MM.1S (cell line): ENCODE results near the gene IQGAP2.

Experiments
- DNase-seq: peaks from one replicate; pipeline ENCODE4 v3.0.0-alpha.2; 2015
- H2AFZ ChIP-seq: fragments of 300-600 bp; sonication (generic); 2 replicates; pipeline ENCODE4 v1.6.0; 2016; ENCODE audit warnings: antibody characterized with exemption, low read length
- H3F3A ChIP-seq: fragments of 300-600 bp; sonication (generic); 2 replicates; pipeline ENCODE4 v1.6.1; 2016; ENCODE audit warnings: mild to moderate bottlenecking, antibody characterized with exemption, low read length, moderate library complexity, mixed read lengths; ENCODE audit not compliant: insufficient read depth
- H3K27ac ChIP-seq: fragments of 300-600 bp; sonication (generic); 2 replicates; pipeline ENCODE4 v1.5.1; 2016; ENCODE audit warnings: mild to moderate bottlenecking, low read length
- H3K27me3 ChIP-seq: fragments of 300-600 bp; sonication (generic); replicated peaks from 2 replicates; pipeline ENCODE4 v1.6.0; 2016; ENCODE audit warnings: low read length; ENCODE audit not compliant: insufficient read depth
- H3K36me3 ChIP-seq: fragments of 300-600 bp; sonication (generic); replicated peaks from 2 replicates; pipeline ENCODE4 v1.6.1; 2016; ENCODE audit warnings: mild to moderate bottlenecking, low read length, mixed read lengths; ENCODE audit not compliant: insufficient read depth
- H3K4me1 ChIP-seq: fragments of 300-600 bp; sonication (generic); 2 replicates; pipeline ENCODE4 v1.6.1; 2016; ENCODE audit warnings: low read length, mixed read lengths
- H3K4me2 ChIP-seq: fragments of 300-600 bp; sonication (generic); 2 replicates; pipeline ENCODE4 v1.6.0; 2016; ENCODE audit warnings: low read depth, low read length
- H3K4me3 ChIP-seq: fragments of 300-600 bp; sonication (generic); 2 replicates; pipeline ENCODE4 v1.5.1; 2016; ENCODE audit warnings: low read length, mixed read lengths
- H3K79me2 ChIP-seq: fragments of 300-600 bp; sonication (generic); 2 replicates; pipeline ENCODE4 v1.6.1; 2016; ENCODE audit warnings: mixed run types, low read length, mixed read lengths
- H3K9ac ChIP-seq: fragments of 300-600 bp; sonication (generic); 2 replicates; pipeline ENCODE4 v1.6.1; 2016; ENCODE audit warnings: low read length, mixed read lengths
- H3K9me2 ChIP-seq: fragments of 300-600 bp; sonication (generic); replicated peaks from 2 replicates; pipeline ENCODE4 v1.6.1; 2016; ENCODE audit warnings: mild to moderate bottlenecking, low read length, mixed read lengths; ENCODE audit not compliant: insufficient read depth
- H3K9me3 ChIP-seq: fragments of 300-600 bp; sonication (generic); replicated peaks from 2 replicates; pipeline ENCODE4 v1.6.1; 2016; ENCODE audit warnings: mild to moderate bottlenecking, low read length, mixed read lengths; ENCODE audit not compliant: insufficient read depth
- H4K20me1 ChIP-seq: fragments of 300-600 bp; sonication (generic); 2 replicates; pipeline ENCODE4 v1.6.1; 2016; ENCODE audit warnings: mild to moderate bottlenecking, low read length, moderate library complexity, mixed read lengths; ENCODE audit not compliant: insufficient read depth
- EZH2 ChIP-seq: fragments of 300-600 bp; sonication (generic); optimal IDR thresholded peaks from 2 replicates; pipeline ENCODE3; 2017; ENCODE audit warnings: low read depth, mild to moderate bottlenecking, antibody characterized with exemption, low read length, mixed read lengths
- EZH2phosphoT487 ChIP-seq: fragments of 300-600 bp; sonication (generic); IDR thresholded peaks from 2 replicates; pipeline ENCODE4 v1.6.1; 2018; ENCODE audit warnings: antibody characterized with exemption, low read length
- TF ChIP-seq, protein P1 (sequence below): fragments of 300-600 bp; sonication (generic); IDR thresholded peaks from 2 replicates; pipeline ENCODE4 v1.5.1; 2016; ENCODE audit warnings: antibody characterized with exemption, low read length, mixed read lengths

The IQGAP2 gene

DNA sequence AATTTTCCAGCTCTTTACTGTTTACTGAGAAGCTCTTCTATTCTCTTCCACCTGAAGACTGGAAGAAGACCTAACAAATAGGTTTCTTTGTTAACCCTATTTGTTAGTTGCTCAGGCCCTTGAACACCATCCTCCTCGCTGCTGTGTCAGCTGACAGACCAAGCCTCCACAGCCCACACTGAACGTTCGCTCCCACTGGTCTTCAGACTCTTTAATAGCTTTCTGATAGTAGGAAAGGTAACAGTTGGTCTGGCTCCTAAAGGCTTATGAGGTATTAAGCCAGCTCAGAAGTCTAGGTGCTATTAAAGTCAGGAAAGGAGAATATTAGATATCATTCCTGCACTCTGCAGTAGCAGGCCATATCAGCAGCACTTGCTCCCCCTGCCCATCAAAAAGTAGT lies 289.6 kb downstream of the IQGAP2 start:
- H4K20me1 ChIP-seq, result no peaks in the 10 kb centered on the region
- TF ChIP-seq, protein P1, sequence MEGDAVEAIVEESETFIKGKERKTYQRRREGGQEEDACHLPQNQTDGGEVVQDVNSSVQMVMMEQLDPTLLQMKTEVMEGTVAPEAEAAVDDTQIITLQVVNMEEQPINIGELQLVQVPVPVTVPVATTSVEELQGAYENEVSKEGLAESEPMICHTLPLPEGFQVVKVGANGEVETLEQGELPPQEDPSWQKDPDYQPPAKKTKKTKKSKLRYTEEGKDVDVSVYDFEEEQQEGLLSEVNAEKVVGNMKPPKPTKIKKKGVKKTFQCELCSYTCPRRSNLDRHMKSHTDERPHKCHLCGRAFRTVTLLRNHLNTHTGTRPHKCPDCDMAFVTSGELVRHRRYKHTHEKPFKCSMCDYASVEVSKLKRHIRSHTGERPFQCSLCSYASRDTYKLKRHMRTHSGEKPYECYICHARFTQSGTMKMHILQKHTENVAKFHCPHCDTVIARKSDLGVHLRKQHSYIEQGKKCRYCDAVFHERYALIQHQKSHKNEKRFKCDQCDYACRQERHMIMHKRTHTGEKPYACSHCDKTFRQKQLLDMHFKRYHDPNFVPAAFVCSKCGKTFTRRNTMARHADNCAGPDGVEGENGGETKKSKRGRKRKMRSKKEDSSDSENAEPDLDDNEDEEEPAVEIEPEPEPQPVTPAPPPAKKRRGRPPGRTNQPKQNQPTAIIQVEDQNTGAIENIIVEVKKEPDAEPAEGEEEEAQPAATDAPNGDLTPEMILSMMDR, result no peak
- TF ChIP-seq EZH2, result no peak
- H3K4me2 ChIP-seq, result no peak overlapping the region
- no peaks in the 10 kb centered on the region for H3K79me2 ChIP-seq
- no peaks in the 10 kb centered on the region for H3K9me3 ChIP-seq
- no peaks in the 10 kb centered on the region for H3K36me3 ChIP-seq
- H3K9ac ChIP-seq, result no peak overlapping the region
- H3K27me3 ChIP-seq, result no peaks in the 10 kb centered on the region
- no peak for DNase-seq
- H3K27ac ChIP-seq, result no peak overlapping the region
- H2AFZ ChIP-seq, result no peak overlapping the region
- no peak overlapping the region for H3K4me3 ChIP-seq
- H3F3A ChIP-seq, result no peaks in the 10 kb centered on the region
- no peaks in the 10 kb centered on the region for H3K4me1 ChIP-seq
- no peaks in the 10 kb centered on the region for H3K9me2 ChIP-seq

DNA sequence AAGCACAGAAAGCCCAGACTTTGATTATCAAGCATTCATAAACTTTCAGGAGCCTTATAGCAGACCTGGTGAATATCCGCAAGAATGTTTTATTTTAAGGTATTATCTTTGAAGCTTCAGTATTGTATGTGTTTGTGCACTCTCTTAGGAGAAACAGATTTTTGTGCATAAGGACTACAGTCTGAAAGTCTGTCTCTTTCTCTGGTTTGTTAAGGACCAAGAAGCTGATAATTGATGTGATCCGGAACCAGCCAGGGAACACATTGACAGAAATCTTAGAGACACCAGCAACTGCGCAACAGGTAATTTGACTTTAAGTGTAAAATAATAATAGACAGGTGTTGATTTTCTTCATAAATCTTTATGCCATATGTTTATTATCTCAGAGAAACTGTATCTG lies 290.1 kb downstream of the IQGAP2 start:
- H3K4me2 ChIP-seq, result no peak overlapping the region
- no peaks in the 10 kb centered on the region for H3K9me3 ChIP-seq
- no peak for TF ChIP-seq EZH2
- no peak for TF ChIP-seq EZH2phosphoT487
- TF ChIP-seq, protein P1, result no peak
- no peaks in the 10 kb centered on the region for H3F3A ChIP-seq
- no peaks in the 10 kb centered on the region for H3K9me2 ChIP-seq
- no peaks in the 10 kb centered on the region for H3K27me3 ChIP-seq
- no peak overlapping the region for H3K4me3 ChIP-seq
- H3K4me1 ChIP-seq, result no peaks in the 10 kb centered on the region
- DNase-seq, result no peak
- no peaks in the 10 kb centered on the region for H3K36me3 ChIP-seq
- no peak overlapping the region for H2AFZ ChIP-seq
- H3K79me2 ChIP-seq, result no peaks in the 10 kb centered on the region
- H3K27ac ChIP-seq, result no peak overlapping the region
- no peaks in the 10 kb centered on the region for H4K20me1 ChIP-seq
- H3K9ac ChIP-seq, result no peak overlapping the region

DNA sequence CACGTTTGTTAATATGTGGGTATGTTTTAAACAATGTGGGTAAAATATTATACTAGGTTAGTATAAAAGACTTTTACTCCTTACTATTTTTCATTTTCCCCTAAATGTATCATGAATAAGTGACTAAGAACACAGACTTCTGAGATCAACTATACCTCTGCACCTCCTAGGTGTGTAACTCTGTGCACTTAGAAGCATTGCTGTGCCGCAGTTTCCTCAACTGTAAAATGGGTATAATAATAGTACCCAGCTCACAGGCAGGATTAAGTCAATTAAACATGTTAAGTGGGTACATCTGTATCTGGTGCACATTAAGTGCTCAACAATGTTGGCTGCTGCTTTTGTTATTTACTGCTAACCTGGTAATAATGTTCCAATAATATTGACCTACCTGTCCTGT lies 291.2 kb downstream of the IQGAP2 start:
- TF ChIP-seq EZH2phosphoT487 (no peak), EZH2 (no peak)
- TF ChIP-seq, protein P1, result no peak
- no peaks in the 10 kb centered on the region for H3K27me3 ChIP-seq
- DNase-seq, result no peak
- H3K4me2 ChIP-seq, result no peak overlapping the region
- H3K36me3 ChIP-seq, result no peaks in the 10 kb centered on the region
- no peak overlapping the region for H3K27ac ChIP-seq
- H3K4me3 ChIP-seq, result no peak overlapping the region
- no peaks in the 10 kb centered on the region for H3K9me2 ChIP-seq
- H4K20me1 ChIP-seq, result no peaks in the 10 kb centered on the region
- H3F3A ChIP-seq, result no peaks in the 10 kb centered on the region
- H3K4me1 ChIP-seq, result no peaks in the 10 kb centered on the region
- H3K9ac ChIP-seq, result no peak overlapping the region
- H3K79me2 ChIP-seq, result no peaks in the 10 kb centered on the region
- no peak overlapping the region for H2AFZ ChIP-seq
- no peaks in the 10 kb centered on the region for H3K9me3 ChIP-seq

DNA sequence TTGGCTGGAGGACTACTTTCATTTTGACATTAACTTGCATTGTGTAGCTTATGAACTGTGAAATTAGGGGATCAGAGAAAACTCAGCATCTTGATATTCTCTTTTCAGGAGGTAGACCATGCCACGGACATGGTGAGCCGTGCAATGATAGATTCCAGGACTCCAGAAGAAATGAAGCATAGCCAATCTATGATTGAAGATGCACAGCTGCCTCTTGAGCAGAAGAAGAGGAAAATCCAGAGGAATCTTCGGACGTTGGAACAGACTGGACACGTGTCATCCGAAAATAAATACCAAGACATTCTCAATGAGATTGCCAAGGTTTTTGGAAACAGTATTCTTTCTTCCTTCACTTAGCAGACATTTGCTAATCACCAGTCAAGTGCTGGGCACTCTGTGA lies 292.3 kb downstream of the IQGAP2 start:
- H3K4me2 ChIP-seq, result no peak overlapping the region
- TF ChIP-seq EZH2phosphoT487 (no peak), EZH2 (no peak)
- TF ChIP-seq, protein P1, result no peak

More for the DNA sequence above, 292.3 kb downstream of the IQGAP2 start:
- H3K36me3 ChIP-seq, result no peaks in the 10 kb centered on the region
- no peak overlapping the region for H2AFZ ChIP-seq
- H3F3A ChIP-seq, result no peaks in the 10 kb centered on the region
- H3K9me3 ChIP-seq, result no peaks in the 10 kb centered on the region
- H4K20me1 ChIP-seq, result no peaks in the 10 kb centered on the region
- H3K4me1 ChIP-seq, result no peaks in the 10 kb centered on the region
- no peaks in the 10 kb centered on the region for H3K27me3 ChIP-seq
- H3K79me2 ChIP-seq, result no peaks in the 10 kb centered on the region
- H3K9me2 ChIP-seq, result no peaks in the 10 kb centered on the region
- no peak for DNase-seq
- H3K9ac ChIP-seq, result no peak overlapping the region
- H3K27ac ChIP-seq, result no peak overlapping the region
- H3K4me3 ChIP-seq, result no peak overlapping the region
